NCI-H2171 (cell line): ENCODE results near the gene CASTOR1.
A peak's percentile ranks its signal among the peaks of the same experiment; 100 is the strongest.
"Not testable (repeated sequence)": the region's sequence is repeated elsewhere in the genome, so short reads cannot be mapped to it uniquely, and the experiment has no call there.

Experiments used
- DNase-seq: peaks from one replicate; lab custom pipeline; 2025; lab: John Stamatoyannopoulos, UW

CASTOR1 gene

DNA sequence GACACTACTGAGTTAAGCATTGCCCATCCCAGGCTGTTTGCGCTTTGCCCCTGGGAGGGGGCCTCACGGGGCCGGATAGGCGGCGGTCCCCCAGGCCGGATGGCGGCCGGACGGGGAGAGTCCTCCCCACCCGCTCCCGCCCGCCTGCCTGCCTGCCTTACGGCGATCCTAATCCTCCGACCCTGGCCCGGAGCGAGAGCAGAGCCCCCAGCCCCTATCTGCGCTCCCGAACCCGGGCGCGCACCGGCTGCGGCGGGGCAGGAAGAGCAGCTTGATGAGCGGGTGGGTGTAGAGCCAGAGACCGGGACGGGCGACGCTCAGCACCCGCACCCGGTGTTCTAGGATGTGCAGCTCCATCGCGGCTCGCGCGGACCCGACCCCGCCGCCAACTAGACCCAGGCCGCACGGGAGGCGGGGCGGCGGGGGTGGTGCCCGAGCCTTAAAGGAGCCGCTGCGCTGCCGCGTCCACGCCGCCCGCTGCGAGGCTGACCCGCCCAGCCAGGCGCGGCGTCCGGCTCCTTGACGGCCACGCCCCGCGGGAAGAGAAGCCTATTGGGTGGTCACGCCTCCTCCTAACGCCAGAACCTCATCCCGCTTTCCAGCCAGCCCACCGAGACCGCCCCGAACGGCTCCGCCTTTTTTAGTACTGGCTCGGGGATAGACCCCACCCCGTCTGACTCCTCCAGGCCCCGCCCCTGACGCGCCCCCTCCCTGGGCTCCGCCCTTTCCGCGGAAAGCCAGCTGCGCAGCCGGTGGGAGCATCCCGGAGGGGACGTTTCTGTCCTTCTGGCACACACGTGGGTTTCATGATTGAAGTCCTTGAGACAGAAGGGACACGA is at the start of gene CASTOR1:
Gene CASTOR1, minus strand, starts transcription at position 365 of the 839 bp plus-strand sequence. Its CDS starts 8 bp downstream, at position 357.
- DNase-seq, result peak; percentile 94

DNA sequence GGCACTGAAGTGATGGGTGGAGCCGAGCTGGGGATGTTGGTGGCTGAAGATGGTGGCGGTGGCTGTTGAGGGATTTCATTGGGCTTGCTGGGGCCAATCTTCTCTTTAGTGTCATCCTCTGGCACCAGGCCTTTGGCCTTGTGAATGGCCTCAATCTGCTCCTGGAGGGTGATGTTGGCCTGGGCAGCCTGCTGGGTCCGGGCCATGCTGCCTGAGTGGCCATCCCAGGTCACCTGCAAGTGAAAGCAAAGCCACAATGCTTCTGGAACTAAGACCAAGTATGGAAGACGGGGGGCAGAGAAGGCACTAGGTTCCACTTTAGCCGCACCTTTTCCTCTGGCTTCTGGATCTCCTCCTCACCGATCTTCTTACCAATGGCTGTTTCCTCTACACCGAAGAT is 49.5 kb upstream of the CASTOR1 start:
- no peak for DNase-seq

DNA sequence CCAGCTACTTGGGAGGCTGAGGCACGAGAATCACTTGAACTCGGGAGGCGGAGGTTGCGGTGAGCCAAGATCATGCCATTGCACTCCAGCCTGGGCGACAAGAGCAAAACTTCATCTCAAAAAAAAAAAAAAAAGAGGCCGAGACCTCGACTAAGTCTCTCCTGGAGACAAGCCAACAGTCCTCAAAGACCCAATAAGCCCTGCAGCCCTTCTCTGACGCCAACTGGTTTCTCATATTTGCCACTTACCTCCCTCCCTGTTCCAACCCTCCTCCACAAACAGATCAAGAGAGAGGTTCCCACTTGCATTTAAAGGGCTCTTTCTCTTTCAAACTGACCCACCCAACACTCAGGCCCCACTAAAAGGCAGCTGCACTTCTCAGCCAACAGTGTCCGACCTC is 49.0 kb upstream of the CASTOR1 start:
- DNase-seq, result not testable (repeated sequence)

DNA sequence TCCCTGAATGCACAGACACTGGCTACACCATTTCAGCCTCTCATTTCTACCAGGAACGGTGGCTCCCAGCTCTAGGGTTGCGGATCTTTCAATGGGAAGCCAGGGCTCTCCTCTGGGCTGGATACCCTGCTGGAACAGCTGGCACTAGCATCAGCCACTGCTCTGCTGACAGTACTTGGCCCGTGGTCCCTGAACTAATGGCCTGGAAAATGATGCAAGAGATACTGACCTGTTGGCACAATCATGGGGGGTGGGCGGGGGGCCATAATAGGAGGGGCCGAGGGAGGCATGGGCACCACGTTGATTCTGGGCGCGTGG is 48.1 kb upstream of the CASTOR1 start:
- no peak for DNase-seq

DNA sequence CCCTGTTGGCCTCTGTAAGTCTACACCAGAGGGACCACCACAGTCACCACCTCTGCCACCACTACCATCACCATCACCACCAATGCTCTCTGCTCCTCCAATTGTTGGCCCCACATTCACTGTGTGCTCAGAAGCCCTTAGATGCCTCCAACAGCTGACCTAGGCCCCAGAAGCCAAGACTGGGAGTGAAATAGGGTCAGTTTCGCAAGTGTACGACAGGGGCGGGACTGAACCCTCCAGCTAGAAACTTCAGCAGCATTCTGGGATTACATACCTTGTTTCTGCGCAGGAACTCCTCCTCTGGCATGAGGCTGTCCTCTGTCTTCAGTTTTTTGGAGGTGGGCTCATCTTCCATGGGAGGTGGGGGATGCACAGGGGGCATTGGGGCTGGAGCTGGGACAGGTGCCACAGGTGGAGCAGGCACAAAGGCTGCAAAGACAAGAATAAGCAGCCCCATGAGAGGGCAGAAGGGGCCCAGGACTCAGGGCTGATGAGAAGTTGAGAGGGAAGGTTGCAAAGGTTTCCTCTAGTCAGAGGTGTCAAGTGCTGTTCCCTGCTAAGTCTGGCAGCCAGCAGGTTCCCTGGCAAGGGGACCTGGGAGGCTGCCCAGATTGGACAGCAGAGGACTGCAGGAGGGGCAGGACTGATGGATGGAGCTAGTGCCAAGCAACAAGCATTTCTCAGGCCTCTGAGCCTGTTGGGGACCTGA is 47.6 kb upstream of the CASTOR1 start:
- DNase-seq, result no peak

DNA sequence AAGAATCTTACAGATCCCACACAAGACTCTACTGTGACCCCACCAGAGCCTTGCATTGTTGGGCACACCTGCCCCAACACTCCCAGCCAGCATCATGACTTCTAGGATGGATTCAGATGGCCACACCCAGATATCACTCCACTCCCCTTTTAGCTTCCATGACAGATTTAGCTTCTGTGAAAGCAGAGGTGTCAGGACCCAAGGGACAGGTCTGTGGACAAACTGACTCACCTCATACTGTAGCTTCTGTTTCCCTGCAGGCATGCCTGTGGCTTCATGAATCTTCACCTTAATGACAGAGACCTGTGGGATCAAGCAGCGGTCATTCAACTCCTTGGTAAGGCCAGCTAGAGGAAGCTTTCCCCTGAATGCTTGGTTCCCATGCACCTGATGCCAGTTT is 45.9 kb upstream of the CASTOR1 start:
- no peak for DNase-seq

DNA sequence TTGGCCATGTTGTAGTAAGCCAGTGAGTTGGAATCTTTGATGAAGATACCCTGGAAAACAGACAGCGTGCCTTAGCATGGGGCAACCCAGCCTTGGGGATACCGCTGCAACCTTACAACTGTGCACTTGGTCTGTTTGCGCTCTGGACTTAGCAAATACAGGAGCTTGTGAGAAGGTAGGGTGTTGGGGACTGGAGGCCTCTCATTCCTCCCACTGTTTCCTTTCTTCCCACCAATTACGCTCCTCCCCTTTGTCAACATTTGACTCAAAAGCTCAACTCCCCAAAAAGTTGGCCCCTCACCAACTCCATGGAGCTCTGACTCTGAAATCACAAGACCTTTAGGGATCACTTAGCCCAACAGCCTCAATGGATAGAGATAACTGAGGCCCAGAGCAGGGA is 45.3 kb upstream of the CASTOR1 start:
- no peak for DNase-seq

DNA sequence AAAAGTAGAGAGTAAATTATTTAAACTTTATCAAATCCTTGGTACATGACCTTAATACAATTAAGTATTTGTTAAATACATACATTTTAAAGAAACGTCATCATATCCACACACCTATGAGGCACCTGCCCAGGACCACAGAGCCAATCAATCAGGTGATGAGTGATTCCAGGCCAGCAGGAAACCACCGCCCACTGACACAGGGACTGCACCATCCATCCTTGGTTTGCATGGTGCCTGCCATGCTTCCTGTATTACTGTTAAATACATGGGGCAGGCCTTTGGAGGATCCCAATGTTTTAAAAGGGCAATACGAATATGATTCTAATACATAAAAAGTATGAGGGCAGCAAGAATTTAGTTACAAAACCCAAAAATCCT is 44.4 kb upstream of the CASTOR1 start:
- DNase-seq, result no peak

DNA sequence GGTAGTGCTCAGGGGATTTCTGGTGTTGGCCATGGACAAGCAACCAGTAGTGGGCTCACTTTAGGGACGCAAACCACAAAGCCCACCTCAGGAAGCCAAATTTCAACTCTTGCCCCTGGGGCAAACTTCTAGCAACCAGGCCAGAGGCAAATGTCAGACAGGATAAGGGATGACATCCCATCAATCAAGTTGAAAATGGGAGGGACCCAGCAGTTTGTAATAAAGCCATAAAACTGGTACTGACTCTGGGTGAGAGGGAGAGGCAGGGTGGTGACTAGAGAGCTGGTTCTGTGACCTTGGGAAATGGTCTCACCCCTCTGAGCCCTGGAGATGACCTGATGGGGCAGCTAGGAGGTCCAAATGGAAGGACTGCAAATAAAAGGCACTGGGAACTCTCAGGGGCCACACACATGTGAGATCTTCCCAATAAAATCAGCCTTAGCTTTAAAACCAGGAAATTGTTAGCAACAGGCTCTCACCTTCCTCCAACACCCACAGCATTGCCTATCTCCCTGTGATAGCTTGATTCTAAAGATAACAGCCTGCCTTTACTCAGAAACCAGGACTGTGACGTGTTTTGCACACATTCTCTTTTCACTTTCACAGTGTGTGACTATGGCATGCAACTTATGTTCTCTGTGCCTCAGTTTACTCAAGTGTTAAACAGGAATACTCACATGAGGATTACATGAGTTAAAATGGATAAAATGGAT is 43.8 kb upstream of the CASTOR1 start:
- DNase-seq, result no peak

DNA sequence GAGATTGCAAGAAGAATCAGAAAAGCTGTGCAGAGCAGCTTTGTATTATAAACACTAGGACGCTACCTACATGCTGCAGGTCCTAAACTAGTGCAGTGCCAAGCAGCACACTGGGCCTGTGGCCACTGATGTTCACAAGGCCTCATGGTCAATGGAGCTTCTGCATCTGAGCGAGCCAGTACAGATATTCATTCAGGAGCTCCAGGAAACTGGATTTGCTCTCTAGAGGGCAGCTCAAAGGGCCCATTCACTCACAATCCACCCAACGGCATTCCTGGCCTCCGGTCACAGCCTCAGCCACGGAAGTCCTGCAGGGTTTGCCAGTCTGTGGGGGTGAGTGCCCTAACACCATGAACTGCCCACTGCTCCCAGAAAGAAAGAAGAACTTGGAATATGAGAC is 43.2 kb upstream of the CASTOR1 start:
- DNase-seq, result no peak

DNA sequence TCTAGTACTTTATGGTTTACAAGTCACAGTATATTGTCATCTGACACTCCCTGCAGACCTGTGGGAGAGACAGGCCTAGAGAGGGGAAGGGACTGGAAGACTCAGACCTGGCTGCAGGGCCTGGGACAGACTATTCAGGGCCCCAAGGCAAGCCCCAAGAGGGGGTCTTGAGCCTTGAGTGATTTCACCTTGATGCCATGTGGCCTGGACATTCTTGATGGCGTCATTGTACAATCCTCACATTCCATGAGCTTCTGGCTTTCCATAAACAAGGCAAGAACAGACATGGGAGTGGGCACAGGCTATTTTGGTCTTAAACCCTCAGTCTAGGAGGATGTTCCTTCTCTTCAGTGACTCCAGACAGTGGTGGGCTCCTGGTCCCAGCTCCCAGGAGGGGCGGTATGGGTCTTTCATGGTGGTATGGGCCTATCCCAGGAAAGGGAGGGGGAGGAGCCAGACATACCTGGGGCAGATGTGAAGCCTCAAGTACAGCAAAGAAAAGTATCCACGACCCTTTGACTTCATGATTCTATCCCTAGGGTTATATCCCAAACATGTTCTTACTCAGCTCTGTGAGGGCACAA is 39.3 kb upstream of the CASTOR1 start:
- no peak for DNase-seq

DNA sequence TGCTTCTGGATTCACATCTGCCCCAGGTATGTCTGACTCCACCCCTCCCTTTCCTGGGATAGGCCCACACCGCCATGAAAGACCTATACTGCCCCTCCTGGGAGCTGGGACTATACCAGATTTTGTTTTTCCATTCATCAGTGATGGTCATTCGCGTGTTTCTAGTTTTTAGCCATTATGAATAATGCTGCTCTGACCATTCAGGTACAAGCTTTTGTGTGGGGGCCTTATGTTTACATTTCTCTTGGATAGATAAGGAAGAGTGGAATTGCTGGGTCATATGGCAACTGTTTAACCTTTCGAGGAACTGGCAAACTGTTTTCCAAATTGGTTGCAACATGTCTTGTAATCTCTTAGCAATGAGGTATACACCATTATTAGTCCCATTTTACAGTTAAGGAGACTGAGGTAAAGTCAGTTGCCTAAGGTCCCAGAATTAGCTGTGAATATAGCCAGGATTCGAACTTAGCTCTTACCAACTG is 38.6 kb upstream of the CASTOR1 start:
- DNase-seq, result no peak

DNA sequence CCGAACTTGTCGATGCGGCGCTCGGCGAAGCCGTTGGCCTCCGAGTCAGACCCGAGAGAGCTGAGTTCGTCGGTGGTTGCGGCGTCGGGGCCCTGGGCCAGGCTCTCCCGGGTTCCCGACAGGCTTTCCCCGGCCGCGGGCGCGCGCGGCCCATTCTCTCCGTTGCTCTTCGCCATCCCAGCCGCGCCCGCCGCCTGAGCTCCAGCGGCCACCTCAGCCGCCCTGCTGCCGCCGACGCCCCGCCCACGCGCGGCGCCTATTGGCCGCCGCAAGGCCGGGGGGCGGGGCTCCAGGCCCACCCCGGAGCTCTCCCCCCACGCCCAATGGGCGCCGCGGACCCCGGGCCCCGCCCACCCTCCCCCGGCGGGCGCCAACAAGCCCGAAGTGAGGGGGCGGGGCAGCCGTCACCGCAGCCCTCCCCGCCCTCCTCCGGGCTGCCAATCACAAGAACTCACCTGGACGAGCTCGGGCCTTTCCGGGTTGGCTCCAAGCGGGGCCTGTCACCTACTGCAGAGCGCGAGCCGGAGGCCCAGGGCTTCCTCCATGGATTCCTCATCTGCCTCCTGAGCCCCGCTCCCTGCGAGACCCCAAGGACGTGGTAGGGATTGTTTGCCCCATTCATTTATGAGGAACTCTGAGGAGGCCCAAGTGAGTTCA is 37.5 kb upstream of the CASTOR1 start, which contains the start of gene TBC1D10A:
Gene TBC1D10A, minus strand, starts transcription at position 236 of the 657 bp plus-strand sequence. Its CDS starts 60 bp downstream, at position 176.
- peak; percentile 96 for DNase-seq

DNA sequence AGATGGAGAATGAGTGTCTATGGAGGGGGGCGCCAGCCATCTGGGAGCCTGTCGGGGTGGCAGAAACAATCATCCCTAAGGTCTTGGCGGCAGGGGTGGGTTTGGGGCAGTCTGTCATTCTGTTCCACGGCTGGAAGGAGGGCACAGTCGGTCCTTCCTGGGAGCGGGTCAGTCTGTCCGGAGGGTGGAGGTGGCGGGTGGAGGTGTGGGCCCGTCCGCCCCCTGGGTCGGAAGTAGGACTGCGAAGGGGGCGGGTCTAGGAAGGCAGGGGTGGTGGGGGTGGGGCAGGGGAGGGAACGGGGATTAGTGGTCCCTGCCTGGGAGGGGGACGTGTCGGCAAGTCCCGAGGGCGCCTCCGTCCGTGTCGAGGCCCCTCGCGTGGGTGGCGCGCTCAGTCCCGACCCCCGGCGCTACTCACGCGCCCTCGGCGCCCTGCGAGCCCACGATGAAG is 37.0 kb upstream of the CASTOR1 start:
- DNase-seq, result no peak

DNA sequence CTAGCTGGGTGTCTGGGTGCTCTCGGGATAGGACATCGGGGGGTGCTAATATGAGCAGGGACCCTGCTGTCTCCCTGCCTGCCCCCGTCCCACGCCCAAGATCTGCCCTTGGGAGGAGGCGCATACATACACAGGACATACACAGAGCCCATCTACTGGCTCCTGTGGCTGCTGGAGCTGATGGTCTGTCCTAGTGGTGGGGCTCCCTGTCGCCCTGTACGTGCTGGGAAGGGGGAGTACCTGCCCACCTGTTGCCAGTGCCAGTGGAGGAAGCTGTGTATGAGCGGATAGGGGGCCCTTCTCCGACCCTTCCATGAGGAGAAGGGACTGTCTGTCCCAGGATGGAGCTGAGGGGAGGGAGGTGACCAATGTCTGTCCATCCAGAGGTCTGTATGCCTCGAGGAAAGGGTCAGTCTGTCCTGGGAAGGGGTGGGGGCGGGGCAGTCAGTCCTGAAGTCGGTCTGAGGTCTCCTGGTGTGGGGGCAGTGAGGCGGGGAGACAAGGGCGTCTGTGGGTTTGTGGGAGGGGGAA is 36.5 kb upstream of the CASTOR1 start:
- no peak for DNase-seq

DNA sequence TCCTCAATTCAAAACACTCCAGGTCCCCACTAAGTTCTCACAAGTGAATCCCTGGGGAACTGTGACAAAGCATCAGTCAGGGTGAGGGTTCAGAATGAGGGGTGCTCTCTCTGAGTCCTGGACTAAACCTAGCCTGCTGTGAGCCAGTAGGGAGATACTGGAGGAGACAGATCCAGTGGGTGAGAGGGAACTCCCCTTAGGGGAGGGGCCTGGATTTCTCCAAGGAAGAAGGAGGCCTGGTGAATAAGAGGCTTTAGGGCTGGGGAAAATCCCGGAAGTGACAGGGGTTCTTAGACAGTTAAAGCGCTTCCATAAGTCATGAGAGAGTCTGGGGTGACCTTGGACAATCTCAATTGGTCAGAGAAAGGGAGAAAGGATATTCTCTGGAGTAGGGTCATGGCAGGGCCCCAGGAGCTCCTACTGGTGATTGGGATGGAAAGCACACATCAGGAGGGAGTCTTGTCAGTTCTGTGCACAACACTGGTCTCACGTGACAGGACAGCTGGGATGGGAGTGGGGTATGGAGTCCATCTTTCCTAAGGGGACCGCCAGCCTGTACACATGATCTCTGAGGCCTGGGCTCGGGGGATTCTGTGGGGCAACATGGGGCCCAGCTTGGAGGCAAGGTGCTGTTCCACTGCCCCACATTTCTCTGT is 35.9 kb upstream of the CASTOR1 start:
- DNase-seq, result no peak

DNA sequence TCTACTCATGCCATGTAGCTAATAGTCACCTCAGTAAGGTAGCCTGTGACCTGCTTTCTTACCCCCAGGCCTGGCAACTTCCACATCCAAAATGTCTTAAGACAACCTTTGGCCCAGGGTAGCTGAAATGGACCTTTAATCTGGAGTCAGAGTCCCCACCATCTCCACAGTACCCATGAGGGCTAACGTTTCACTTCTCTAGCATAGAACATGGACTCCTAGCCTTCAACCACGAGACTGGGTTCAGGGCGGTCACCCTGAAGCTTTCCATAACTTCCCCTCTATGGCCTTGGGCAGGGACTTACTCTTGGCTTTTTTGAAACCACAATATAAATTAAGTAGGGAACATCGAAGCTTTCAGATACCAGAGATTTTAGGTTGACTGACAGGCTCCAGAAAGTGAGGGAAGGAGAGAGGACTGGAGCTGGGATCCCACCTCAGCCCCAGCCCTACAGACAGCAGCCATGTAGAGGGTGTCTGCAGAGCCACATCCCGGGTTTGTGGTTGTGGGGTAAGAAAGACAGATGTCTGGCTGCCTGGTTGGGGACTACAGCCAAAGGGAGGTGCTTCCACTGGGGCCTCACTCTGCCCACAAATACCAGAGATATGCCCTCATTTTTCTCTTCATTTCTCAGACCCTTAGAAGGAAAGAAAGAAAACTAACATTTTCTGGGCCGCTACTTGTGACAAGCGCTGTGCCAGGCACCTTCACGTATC is 34.9 kb upstream of the CASTOR1 start:
- no peak for DNase-seq

DNA sequence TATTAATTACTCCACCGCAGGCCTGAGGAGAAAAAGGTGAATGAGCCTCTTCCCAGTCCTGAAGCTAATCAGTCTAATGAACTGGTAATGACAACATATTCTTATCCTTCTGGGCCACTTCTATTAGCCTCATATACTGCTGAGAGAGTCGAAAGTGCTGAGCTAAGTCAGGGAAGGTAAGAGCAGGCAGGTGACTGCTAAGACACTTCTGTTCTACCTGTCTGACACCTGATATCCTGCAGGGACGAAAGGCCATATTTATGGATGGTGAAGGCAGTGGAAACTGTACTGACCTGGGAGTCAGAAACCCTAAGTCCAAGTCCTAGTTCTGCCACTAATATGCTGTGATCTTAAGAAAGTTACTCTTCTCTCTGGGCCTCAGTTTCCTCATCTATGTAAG is 33.9 kb upstream of the CASTOR1 start:
- DNase-seq, result no peak

DNA sequence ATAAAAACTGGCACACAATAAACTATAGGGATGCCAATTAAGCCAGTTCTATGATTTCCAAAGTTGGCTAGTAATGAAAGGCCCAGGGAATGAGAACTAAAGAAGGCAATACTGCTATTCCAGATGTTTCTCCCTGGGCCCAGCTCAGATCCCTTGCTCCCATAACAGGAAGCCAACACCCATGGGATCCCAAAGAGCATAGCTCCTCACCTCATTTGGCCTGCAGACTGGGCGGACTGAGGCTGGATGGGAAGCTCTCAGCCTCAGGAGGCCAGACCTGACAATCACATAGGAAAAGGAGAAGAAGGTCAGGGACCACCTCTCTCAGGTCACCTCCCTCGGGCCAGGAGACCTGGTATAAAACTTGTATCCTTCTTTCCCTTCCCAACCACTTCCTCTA is 32.2 kb upstream of the CASTOR1 start:
- no peak for DNase-seq

DNA sequence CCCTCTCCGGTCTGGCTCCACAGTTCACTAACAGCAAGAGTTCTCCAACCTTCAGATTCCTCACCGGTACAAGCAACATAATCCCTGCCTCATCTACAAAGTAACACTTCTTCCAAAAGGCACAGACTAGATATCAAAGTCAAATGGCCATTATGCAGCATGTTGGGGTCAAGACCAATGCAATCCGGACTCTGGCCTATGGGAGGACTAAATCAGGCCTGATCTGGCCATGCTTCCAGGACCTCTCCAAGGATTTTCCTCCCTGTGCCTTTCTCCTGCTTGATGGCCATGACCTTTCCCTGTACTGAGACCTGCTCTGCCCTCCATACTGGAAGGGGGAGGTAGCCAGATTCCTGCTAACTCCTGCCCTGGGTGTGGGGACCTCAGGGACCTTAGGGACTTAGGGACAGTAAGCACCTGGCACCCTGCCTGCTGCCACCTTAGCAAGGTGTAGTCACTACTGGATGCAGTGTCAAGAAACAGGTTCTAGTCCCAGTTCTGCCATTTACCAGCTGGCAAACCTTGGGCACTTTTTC is 30.8 kb upstream of the CASTOR1 start:
- no peak for DNase-seq
